ENCODE measurements around the gene SP7.

DNA sequence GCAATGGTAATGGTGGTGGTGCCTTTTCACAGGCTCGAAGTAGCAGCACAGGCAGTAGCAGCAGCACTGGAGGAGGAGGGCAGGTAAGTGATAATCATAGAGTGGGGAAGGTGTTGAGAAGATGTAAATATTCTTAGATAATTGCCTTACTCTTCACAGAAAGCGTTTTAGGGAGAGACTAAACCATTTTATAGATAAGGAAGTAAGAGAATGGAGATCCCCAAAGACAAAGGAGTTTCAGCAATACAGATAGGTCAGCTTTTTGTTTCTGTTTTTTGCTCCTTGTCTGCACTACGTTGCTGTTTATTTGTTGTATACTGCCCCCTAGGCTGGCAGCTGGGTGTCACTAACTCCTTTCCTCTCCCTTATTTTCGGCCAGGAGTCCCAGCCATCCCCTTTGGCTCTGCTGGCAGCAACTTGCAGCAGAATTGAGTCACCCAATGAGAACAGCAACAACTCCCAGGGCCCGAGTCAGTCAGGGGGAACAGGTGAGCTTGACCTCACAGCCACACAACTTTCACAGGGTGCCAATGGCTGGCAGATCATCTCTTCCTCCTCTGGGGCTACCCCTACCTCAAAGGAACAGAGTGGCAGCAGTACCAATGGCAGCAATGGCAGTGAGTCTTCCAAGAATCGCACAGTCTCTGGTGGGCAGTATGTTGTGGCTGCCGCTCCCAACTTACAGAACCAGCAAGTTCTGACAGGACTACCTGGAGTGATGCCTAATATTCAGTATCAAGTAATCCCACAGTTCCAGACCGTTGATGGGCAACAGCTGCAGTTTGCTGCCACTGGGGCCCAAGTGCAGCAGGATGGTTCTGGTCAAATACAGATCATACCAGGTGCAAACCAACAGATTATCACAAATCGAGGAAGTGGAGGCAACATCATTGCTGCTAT is 45.8 kb upstream of the SP7 start:
- TF ChIP-seq POLR2A (IDR thresholded peaks at IDR 0.05) = no peak
- TF ChIP-seq, protein P1, sequence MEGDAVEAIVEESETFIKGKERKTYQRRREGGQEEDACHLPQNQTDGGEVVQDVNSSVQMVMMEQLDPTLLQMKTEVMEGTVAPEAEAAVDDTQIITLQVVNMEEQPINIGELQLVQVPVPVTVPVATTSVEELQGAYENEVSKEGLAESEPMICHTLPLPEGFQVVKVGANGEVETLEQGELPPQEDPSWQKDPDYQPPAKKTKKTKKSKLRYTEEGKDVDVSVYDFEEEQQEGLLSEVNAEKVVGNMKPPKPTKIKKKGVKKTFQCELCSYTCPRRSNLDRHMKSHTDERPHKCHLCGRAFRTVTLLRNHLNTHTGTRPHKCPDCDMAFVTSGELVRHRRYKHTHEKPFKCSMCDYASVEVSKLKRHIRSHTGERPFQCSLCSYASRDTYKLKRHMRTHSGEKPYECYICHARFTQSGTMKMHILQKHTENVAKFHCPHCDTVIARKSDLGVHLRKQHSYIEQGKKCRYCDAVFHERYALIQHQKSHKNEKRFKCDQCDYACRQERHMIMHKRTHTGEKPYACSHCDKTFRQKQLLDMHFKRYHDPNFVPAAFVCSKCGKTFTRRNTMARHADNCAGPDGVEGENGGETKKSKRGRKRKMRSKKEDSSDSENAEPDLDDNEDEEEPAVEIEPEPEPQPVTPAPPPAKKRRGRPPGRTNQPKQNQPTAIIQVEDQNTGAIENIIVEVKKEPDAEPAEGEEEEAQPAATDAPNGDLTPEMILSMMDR (IDR thresholded peaks at IDR 0.05) = peak in 4 of 6 experiments; percentile 44 to 75 (median 50)

All from esophagus squamous epithelium (tissue), 4 donors.